Cardiac fibroblast (primary cell): Measurements from ENCODE around the gene FHIP1B.
"Not testable (repeated sequence)": the region's sequence is repeated elsewhere in the genome, so short reads cannot be mapped to it uniquely, and the experiment has no call there.

Source experiments
- DNase-seq, 2 donors: peaks; one replicate each; pipeline versions ENCODE4 v3.0.0 to v3.0.0-alpha.2; 2010; ENCODE audit warnings: low read depth in 2 of 2
- H3K4me3 ChIP-seq, 2 donors: replicated peaks in 1 of 2; 1 replicate in 1 of 2; 2 replicates in 1 of 2; pipeline ENCODE4 v1.5.1; 2011; ENCODE audit warnings: low read depth in 2 of 2, low read length in 2 of 2, mild to moderate bottlenecking in 2 of 2, moderate library complexity in 1 of 2
- TF ChIP-seq, protein P1 (sequence below): IDR thresholded peaks from one replicate; pipeline ENCODE4 v1.5.1; 2011; ENCODE audit warnings: low read depth, mild to moderate bottlenecking, low read length, inconsistent platforms

FHIP1B gene

DNA sequence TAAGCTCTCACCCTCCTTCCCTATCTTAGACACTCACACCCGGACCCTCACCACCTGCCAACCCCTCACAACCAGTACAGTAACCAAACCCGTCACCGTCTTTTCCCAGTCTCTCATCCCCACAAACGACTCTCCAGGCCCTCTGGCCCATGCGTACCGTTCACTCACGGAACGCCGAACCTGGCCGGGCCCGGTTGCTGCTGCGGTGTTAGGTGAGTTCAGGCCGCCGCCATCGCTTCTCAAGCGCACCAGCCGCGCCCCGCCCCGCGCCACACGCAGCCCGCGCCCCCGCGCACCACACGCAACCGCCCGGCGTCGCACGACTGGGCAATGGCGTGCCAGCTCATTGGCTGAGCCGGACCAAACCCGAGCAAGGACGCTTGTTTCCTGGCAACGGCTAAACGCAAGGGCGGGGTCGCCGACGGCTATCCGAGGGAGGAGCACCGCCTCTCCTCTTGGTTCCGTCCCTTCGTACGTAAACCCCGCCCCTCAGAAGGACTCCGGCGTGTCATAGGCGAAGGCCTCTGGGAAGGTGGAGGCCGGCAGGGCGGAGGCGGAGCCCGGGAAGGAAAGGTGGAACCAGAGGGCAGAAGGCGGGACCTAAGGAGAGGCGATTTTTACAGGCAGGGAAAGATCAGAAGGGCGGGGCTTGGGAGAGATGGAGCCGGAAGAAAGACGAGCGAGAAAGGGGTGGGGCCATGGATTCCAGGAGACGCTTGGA lies at the start of gene FHIP1B:
FHIP1B (minus strand) TSS at position 250 of the 721 bp plus-strand sequence. CDS start 10,120 bp downstream, outside the sequence.
- peak; percentile 100 for DNase-seq

DNA sequence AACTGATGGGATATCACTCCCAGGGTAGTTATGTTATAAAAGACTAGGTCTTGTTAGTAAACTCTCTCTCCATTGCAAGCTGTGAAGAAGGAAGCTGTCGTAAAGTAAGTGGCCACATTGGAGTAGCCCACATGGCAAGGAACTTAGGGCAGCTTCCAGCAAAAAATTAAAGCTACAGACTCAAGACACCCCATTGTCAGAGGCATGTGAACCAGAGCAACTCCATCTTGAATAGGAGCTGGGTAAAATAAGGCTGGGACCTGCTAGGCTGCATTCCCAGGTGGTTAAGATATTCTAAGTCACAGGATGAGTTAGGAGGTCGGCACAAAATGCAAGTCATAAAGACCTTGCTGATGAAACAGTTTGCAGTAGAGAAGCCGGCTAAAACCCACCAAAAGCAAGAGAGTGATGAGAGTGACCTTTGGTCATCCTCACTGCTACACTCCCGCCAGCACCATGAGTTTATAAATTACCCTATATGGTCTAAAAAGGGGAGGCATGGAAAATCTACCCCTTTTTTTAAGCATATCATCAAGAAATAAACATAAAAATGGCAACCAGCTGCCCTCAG lies 49.1 kb upstream of the FHIP1B start:
- no peak overlapping the region for H3K4me3 ChIP-seq
- no peak for DNase-seq
- TF ChIP-seq, protein P1, sequence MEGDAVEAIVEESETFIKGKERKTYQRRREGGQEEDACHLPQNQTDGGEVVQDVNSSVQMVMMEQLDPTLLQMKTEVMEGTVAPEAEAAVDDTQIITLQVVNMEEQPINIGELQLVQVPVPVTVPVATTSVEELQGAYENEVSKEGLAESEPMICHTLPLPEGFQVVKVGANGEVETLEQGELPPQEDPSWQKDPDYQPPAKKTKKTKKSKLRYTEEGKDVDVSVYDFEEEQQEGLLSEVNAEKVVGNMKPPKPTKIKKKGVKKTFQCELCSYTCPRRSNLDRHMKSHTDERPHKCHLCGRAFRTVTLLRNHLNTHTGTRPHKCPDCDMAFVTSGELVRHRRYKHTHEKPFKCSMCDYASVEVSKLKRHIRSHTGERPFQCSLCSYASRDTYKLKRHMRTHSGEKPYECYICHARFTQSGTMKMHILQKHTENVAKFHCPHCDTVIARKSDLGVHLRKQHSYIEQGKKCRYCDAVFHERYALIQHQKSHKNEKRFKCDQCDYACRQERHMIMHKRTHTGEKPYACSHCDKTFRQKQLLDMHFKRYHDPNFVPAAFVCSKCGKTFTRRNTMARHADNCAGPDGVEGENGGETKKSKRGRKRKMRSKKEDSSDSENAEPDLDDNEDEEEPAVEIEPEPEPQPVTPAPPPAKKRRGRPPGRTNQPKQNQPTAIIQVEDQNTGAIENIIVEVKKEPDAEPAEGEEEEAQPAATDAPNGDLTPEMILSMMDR: no peak

More for the DNA sequence above, at the start of gene FHIP1B:
- TF ChIP-seq, protein P1: no peak
- H3K4me3 ChIP-seq: peak within 1 kb of the TSS; percentile 84 to 95

DNA sequence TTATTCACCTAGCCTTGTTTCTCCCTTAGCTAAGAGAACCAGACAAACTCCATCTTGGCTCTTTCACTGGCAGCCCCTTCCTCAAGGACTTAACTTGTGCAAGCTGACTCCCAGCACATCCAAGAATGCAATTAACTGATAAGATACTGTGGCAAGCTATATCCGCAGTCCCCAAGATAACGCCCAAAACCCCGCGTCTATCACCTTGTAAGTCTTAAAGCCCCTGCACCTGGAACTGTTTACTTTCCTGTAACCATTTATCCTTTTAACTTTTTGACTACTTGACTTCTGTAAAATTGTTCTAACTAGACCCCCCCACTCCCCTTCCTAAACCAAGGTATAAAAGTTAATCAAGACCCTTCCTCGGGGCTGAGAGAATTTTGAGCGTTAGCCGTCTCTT lies 46.4 kb upstream of the FHIP1B start:
- not testable (repeated sequence) for H3K4me3 ChIP-seq, DNase-seq

DNA sequence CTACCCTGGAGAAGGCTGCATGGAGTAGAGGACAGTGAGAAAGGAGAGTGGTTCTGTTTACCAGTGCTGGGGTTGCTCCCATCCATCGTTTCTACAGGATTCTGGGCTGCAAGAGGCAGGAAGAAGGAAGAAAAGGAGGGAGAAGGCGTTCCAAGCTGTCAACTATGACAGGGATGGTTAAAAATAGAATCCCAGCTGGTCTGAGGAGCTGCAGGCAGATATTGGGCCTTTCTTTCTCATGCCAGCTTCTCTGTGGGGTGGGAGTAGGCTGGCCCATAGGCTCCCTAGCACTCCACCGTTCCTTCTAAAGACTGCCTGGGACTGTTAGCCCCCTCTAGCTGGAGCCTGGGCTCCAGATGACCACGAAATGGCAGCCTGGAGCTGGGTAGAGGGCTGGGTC lies 38.8 kb upstream of the FHIP1B start:
- TF ChIP-seq, protein P1: no peak
- DNase-seq: peak in 1 of 2 donors; percentile 14
- H3K4me3 ChIP-seq: no peak overlapping the region

DNA sequence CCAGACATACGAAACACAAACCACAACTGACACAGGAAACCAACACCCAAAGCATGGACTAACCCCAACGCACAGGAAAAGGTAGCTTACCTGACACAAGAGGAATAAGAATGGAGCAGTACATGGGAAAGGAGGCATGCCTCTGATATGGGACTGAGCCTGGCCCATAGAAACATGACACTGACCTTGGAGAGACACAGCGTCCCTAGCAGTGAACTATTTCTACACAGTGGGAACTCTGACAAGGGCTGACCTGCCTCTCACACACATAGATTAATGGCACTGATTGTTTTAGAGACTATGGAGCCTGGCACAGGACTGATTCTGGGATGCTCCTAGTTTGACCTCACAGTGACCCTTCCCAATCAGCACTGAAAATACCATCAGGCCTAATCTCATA lies 37.2 kb upstream of the FHIP1B start:
- H3K4me3 ChIP-seq: no peak overlapping the region
- no peak for DNase-seq
- TF ChIP-seq, protein P1: no peak

DNA sequence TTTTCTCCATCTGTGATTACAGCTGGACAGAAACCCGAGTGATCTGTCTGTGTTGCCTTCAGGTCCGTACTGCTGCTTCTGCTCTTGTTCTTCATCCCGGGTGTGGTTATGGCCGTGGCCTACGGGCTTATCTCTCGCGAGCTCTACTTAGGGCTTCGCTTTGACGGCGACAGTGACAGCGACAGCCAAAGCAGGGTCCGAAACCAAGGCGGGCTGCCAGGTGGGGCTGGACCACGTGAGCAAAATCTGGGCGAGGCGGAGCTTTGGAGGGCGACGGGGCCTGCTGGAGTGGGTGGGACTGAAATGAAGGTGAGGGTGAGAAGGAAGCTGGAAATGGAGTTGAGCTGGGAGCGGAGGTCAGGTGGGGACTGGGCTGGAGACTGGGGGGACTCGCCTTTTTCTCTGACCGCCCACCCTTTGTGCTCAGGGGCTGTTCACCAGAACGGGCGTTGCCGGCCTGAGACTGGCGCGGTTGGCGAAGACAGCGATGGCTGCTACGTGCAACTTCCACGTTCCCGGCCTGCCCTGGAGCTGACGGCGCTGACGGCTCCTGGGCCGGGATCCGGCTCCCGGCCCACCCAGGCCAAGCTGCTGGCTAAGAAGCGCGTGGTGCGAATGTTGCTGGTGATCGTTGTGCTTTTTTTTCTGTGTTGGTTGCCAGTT lies 36.3 kb upstream of the FHIP1B start:
- TF ChIP-seq, protein P1: no peak
- no peak for DNase-seq
- no peak overlapping the region for H3K4me3 ChIP-seq

DNA sequence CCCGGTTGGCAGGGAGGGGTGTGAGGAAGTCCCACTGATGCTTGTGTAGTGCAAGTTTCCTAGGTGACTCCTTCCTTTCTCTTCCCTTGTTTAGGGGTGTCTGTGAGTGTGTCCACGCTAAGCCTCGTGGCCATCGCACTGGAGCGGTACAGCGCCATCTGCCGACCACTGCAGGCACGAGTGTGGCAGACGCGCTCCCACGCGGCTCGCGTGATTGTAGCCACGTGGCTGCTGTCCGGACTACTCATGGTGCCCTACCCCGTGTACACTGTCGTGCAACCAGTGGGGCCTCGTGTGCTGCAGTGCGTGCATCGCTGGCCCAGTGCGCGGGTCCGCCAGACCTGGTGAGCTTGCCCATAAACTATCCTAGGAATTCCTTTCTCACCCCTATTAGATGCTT lies 35.6 kb upstream of the FHIP1B start:
- no peak for DNase-seq
- TF ChIP-seq, protein P1: no peak
- H3K4me3 ChIP-seq: no peak overlapping the region
